ENCODE measurements around the gene SNAPC1. TPM values are rescaled to one million over a fixed set of nuclear protein-coding genes. Genes with fewer than 3 reads are reported as not detected.

The SNAPC1 gene
- polyA plus RNA-seq, 3 donors: 2.1 to 3.2 (median 2.9) TPM

- Mint-ChIP-seq H3K4me1 (peaks cover 20% of the 10 kb centered on the region), H3K36me3 (peaks cover 5 to 8% of the 10 kb centered on the region in 2 donors), H3K4me3 (peak overlapping the region; percentile 88 to 99), H3K27ac (peak overlapping the region; percentile 95 to 97 (median 97)), H3K9me3 (peaks cover 0 to 3% (median 0%) of the 10 kb centered on the region in 7 donors), H3K27me3 (ENCODE audit: low read depth in 3 of 3) (peaks cover 2 to 3% (median 2%) of the 10 kb centered on the region in 3 donors)
- Histone ChIP-seq H3K79me2 (ENCODE audit: insufficient read depth, low read length) (peaks cover 25% of the 10 kb centered on the region), H3K36me3 (replicated peaks in 1 of 2; ENCODE audit: control insufficient read depth in 1 of 2, insufficient read depth in 2 of 2, low read length in 2 of 2) (no peaks in the 10 kb centered on the region), H3K4me3 (replicated peaks in 1 of 3; ENCODE audit: low read depth in 2 of 3, low read length in 3 of 3) (peak overlapping the region; percentile 41 to 100 (median 94)), H3K4me1 (ENCODE audit: control insufficient read depth in 1 of 2, insufficient read depth in 2 of 2, low read length in 2 of 2) (peaks cover 15 to 22% of the 10 kb centered on the region in 2 donors), H2AFZ (ENCODE audit: insufficient read depth, low read depth, low read length, poor library complexity, severe bottlenecking) (peak overlapping the region; percentile 97), H3K9me3 (replicated peaks in 1 of 2; ENCODE audit: control insufficient read depth in 1 of 2, insufficient read depth in 1 of 2, low read length in 2 of 2) (no peaks in the 10 kb centered on the region), H3K27me3 (ENCODE audit: control insufficient read depth in 2 of 2, insufficient read depth in 2 of 2, low read length in 2 of 2) (no peaks in the 10 kb centered on the region), H4K20me1 (ENCODE audit: insufficient read depth, low read length) (no peaks in the 10 kb centered on the region), H3K27ac (ENCODE audit: low read depth in 1 of 2, low read length in 2 of 2) (peak overlapping the region; percentile 75 to 91), H3K9ac (ENCODE audit: insufficient read depth, low read length, poor library complexity, severe bottlenecking) (peak overlapping the region; percentile 73), H3K4me2 (replicated peaks; ENCODE audit: extremely low read depth, low read length, poor library complexity, severe bottlenecking) (peak overlapping the region; percentile 99)
- no peak for DNase-seq
- WGBS (ENCODE audit: insufficient coverage): 100% methylated on average over 1 of the region's 5 CpGs
- no peak for TF ChIP-seq CTCF (IDR thresholded peaks at IDR 0.05)
- intact Hi-C loops (cut with micrococcal nuclease): no loop called here
Observed at GRCh38 chr14:61761557-61761956, 663 bp upstream of the SNAPC1 start.

GRCh38 chr14:61764342-61765122 is 2.3 kb downstream of the SNAPC1 start:
- no peak overlapping the region for H3K27ac Mint-ChIP-seq
- Histone ChIP-seq H3K4me3 (replicated peaks in 1 of 3; ENCODE audit: low read depth in 2 of 3, low read length in 3 of 3) (no peak overlapping the region), H3K9ac (ENCODE audit: insufficient read depth, low read length, poor library complexity, severe bottlenecking) (no peak overlapping the region), H3K4me1 (ENCODE audit: control insufficient read depth in 1 of 2, insufficient read depth in 2 of 2, low read length in 2 of 2) (peaks cover 15 to 22% of the 10 kb centered on the region in 2 donors), H3K27ac (ENCODE audit: low read depth in 1 of 2, low read length in 2 of 2) (no peak overlapping the region), H3K27me3 (ENCODE audit: control insufficient read depth in 2 of 2, insufficient read depth in 2 of 2, low read length in 2 of 2) (no peaks in the 10 kb centered on the region), H2AFZ (ENCODE audit: insufficient read depth, low read depth, low read length, poor library complexity, severe bottlenecking) (no peak overlapping the region), H4K20me1 (ENCODE audit: insufficient read depth, low read length) (no peaks in the 10 kb centered on the region), H3K36me3 (replicated peaks in 1 of 2; ENCODE audit: control insufficient read depth in 1 of 2, insufficient read depth in 2 of 2, low read length in 2 of 2) (peaks cover 13 to 19% of the 10 kb centered on the region in 2 donors), H3K4me2 (replicated peaks; ENCODE audit: extremely low read depth, low read length, poor library complexity, severe bottlenecking) (no peak overlapping the region), H3K79me2 (ENCODE audit: insufficient read depth, low read length) (peaks cover 25% of the 10 kb centered on the region), H3K9me3 (replicated peaks in 1 of 2; ENCODE audit: control insufficient read depth in 1 of 2, insufficient read depth in 1 of 2, low read length in 2 of 2) (no peaks in the 10 kb centered on the region)
- peaks cover 20% of the 10 kb centered on the region for H3K4me1 Mint-ChIP-seq
- peaks cover 0 to 3% (median 0%) of the 10 kb centered on the region in 7 donors for H3K9me3 Mint-ChIP-seq
- no peak overlapping the region for H3K4me3 Mint-ChIP-seq
- no peak for DNase-seq
- TF ChIP-seq CTCF (IDR thresholded peaks at IDR 0.05): no peak
- WGBS (ENCODE audit: insufficient coverage): no CpG with 5 or more reads among the region's 5 CpGs
- peaks cover 22 to 26% of the 10 kb centered on the region in 2 donors for H3K36me3 Mint-ChIP-seq
- no peaks in the 10 kb centered on the region for H3K27me3 Mint-ChIP-seq (ENCODE audit: low read depth in 3 of 3)
- intact Hi-C loops (cut with micrococcal nuclease): no loop called here

All from CD14-positive monocyte (primary cell).